C4-2B (cell line): ENCODE measurements around the gene MAN1A1.

Experiments
- ZFX ChIP-seq: fragments of 450-650 bp; IDR thresholded peaks from 2 replicates; pipeline ENCODE4 v1.6.1; 2017
- TF ChIP-seq, protein P1 (sequence below): fragments of 450-650 bp; conservative IDR thresholded peaks from 2 replicates; pipeline ENCODE4 v1.5.1; 2017; ENCODE audit warnings: mild to moderate bottlenecking

DNA sequence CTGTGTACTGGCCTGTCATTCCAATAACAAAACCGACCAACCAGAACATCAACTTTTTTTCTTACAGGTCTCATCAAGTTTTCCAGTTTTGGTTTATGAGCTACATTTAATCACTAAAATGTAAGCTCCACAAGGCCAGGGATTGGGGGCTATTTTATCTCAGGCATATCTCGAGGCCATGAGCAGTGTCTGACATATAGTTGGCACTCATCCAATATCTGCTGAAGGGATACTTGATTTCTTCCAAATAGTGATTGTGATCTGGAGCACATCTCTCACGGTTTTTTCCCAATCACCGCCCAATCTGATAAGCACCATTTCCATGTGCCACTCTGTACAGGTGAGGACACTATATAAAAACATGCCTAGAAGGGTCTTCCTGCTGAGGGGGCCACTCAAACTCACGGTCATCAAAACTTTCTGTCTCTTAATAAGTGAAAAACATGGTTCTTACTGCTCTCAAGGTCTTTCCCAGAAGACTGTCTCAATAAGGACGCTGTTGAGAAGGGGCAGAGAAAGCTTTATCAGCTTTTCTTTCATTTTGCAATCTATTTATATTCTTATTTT is 65.5 kb downstream of the MAN1A1 start:
- TF ChIP-seq, protein P1, sequence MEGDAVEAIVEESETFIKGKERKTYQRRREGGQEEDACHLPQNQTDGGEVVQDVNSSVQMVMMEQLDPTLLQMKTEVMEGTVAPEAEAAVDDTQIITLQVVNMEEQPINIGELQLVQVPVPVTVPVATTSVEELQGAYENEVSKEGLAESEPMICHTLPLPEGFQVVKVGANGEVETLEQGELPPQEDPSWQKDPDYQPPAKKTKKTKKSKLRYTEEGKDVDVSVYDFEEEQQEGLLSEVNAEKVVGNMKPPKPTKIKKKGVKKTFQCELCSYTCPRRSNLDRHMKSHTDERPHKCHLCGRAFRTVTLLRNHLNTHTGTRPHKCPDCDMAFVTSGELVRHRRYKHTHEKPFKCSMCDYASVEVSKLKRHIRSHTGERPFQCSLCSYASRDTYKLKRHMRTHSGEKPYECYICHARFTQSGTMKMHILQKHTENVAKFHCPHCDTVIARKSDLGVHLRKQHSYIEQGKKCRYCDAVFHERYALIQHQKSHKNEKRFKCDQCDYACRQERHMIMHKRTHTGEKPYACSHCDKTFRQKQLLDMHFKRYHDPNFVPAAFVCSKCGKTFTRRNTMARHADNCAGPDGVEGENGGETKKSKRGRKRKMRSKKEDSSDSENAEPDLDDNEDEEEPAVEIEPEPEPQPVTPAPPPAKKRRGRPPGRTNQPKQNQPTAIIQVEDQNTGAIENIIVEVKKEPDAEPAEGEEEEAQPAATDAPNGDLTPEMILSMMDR = no peak
- TF ChIP-seq ZFX = no peak
